Right cardiac atrium (tissue), 5 donors: ENCODE measurements around the gene MTA3. TPM values are rescaled to one million over a fixed set of nuclear protein-coding genes. Genes with fewer than 3 reads are reported as not detected.
"Not testable (repeated sequence)": the region's sequence is repeated elsewhere in the genome, so short reads cannot be mapped to it uniquely, and the experiment has no call there.

ENCODE experiments used
- ATAC-seq, 2 donors: fragments of 200-7000 bp; cut with Tn5 transposase; one replicate each; pipeline versions ENCODE4 v1.8.0 to v1.9.1; 2020; ENCODE audit warnings: moderate library complexity in 2 of 2, mild to moderate bottlenecking in 1 of 2
- DNase-seq, 3 donors: peaks; one replicate each; pipeline ENCODE4 v3.0.0-alpha.2; 2020
- H3K27ac ChIP-seq: one replicate; pipeline ENCODE4 v1.5.1; 2013; ENCODE audit warnings: mild to moderate bottlenecking, low read length, control low read depth, moderate library complexity
- H3K27me3 ChIP-seq: one replicate; pipeline ENCODE4 v1.6.1; 2013; ENCODE audit not compliant: control insufficient read depth, insufficient read depth
- H3K4me1 ChIP-seq: one replicate; pipeline ENCODE4 v1.6.1; 2013; ENCODE audit warnings: low read length; ENCODE audit not compliant: control insufficient read depth, insufficient read depth
- H3K4me3 ChIP-seq: one replicate; pipeline ENCODE4 v1.5.1; 2013; ENCODE audit warnings: low read length, control low read depth
- H3K9me3 ChIP-seq: one replicate; pipeline ENCODE4 v1.6.1; 2013; ENCODE audit warnings: low read length; ENCODE audit not compliant: control insufficient read depth
- WGBS: extraction: QIAGEN DNeasy Blood & Tissue Kit; methylation state at CpG from one replicate; pipeline ENCODE4 v1.1.7; 2013; 5-methylcytosine and 5-hydroxymethylcytosine counted together
- intact Hi-C, 4 donors: fragments of 100-400 bp; cut with DNase I; formaldehyde crosslinking; loops; one replicate each; pipeline versions ENCODE4 v1.11.0 to v1.14.0; 2022 to 2023
- polyA plus RNA-seq: library from polyadenylated mRNA; stranded (reverse); fragments of 200-250 nt; gene quantifications from one replicate; pipeline ENCODE4 v1.2.3, GENCODE V29; 2013
- total RNA-seq, 4 donors: library from RNA; stranded (reverse); fragmentation: NEBNext Ultra II Directional; extraction: Animal tissue kit (Norgen Biotek cat#: 25700); gene quantifications; one replicate each; pipeline ENCODE4 v1.2.1, GENCODE V29; 2021
- donor health status: healthy with polysubstance abuse.
- donor health status: DM: no; HTN: yes; CAD: no.
- donor health status: DM: no; HTN: no; CAD: no.
- donor health status: DM: no; HTN: yes; CAD: no; lungs with severe emphysema.
- donor health status: DM: yes; HTN: yes; CAD: no.

The MTA3 gene
- total and polyA plus RNA-seq, 5 donors = 24.6 to 31.0 (median 27.6) TPM

GRCh38 chr2:42711896-42712295 is 143.5 kb downstream of the MTA3 start:
- 97% methylated on average over 1 of the region's 1 CpG for WGBS
- no peak overlapping the region for H3K4me3 ChIP-seq
- DNase-seq (no peak), ATAC-seq (no peak)
- H3K4me1 ChIP-seq = no peaks in the 10 kb centered on the region
- no peaks in the 10 kb centered on the region for H3K27me3 ChIP-seq
- intact Hi-C loops = no loop called here
- no peaks in the 10 kb centered on the region for H3K9me3 ChIP-seq
- no peak overlapping the region for H3K27ac ChIP-seq

DNA sequence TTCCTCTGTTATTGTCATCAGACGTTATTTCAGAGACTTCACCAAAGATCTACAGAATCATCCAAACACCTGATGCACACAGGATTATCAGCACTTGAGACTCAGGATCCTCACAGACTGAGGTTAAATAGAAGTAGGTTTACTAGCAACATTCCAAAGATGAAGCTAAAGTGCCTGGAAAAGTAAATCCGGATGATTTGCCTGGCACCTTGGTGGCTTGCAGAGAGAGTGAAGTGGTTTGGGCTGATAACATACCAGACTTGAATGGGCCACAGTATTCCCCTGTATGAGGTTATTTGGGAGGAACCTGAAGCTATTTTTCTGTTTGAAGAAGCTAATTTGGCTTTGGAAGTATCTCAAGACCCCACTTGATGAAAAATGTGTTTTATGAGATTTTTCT is 144.5 kb downstream of the MTA3 start:
- Histone ChIP-seq H3K4me1 (no peaks in the 10 kb centered on the region), H3K27ac (no peak overlapping the region), H3K27me3 (no peaks in the 10 kb centered on the region), H3K9me3 (no peaks in the 10 kb centered on the region), H3K4me3 (no peak overlapping the region)
- DNase-seq (no peak), ATAC-seq (no peak)
- WGBS = 67% methylated on average over 2 of the region's 2 CpGs
- intact Hi-C loops = no loop called here

DNA sequence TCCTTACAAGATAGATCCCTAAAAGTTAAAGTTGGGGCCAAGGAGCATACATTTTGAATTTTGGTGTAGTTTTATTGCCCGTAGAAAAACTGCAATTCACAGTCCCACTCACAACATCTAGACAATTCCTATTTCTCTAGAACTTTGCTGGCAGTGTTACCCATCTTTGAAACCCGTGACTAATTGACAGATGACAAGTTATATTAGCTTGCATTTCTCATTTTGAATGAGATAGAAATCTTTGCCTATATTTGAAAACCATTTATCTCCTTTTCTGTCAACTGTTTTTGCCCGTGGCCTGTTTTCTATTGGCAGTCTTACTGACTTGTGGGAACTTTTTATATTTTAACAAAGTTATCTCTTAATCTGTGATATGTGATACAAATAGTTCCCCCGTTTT is 145.5 kb downstream of the MTA3 start:
- H3K4me3 ChIP-seq = no peak overlapping the region
- no peaks in the 10 kb centered on the region for H3K4me1 ChIP-seq
- no peak for DNase-seq
- 73% methylated on average over 4 of the region's 4 CpGs for WGBS
- intact Hi-C loops = no loop called here
- no peak for ATAC-seq
- no peak overlapping the region for H3K27ac ChIP-seq
- no peaks in the 10 kb centered on the region for H3K9me3 ChIP-seq
- no peaks in the 10 kb centered on the region for H3K27me3 ChIP-seq

GRCh38 chr2:42714686-42715085 is 146.3 kb downstream of the MTA3 start:
- Histone ChIP-seq H3K27ac (no peak overlapping the region), H3K9me3 (no peaks in the 10 kb centered on the region), H3K4me1 (no peaks in the 10 kb centered on the region), H3K4me3 (no peak overlapping the region), H3K27me3 (no peaks in the 10 kb centered on the region)
- ATAC-seq (no peak), DNase-seq (no peak)
- intact Hi-C loops = no loop called here
- WGBS = 94% methylated on average over 7 of the region's 7 CpGs

DNA sequence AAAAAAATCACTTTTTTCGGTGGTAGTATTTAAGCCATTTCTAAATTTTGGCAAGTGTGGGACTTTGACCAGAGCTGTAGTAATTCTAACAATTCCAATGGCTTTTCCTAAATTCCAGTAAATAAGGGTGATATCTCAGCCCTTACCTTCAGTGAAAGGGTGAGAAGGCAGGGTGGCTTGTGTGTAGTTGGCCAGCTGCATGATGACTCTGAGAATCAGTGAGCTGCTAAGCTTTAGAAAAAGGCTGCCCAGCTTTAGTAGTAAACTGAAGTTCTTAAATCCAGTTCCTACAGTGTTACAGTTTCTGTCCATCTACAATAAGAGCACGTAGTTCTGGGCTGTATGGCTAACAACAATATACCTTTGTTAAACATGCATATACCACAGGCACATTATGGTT is 153.5 kb downstream of the MTA3 start:
- H3K4me1 ChIP-seq = no peaks in the 10 kb centered on the region
- no peak overlapping the region for H3K4me3 ChIP-seq
- 74% methylated on average over 2 of the region's 2 CpGs for WGBS
- intact Hi-C loops = no loop called here
- no peaks in the 10 kb centered on the region for H3K27me3 ChIP-seq
- no peak overlapping the region for H3K27ac ChIP-seq
- DNase-seq (no peak), ATAC-seq (peak in 1 of 2 donors; percentile 9)
- H3K9me3 ChIP-seq = no peaks in the 10 kb centered on the region

GRCh38 chr2:42722320-42723190 is 154.1 kb downstream of the MTA3 start:
- peak; percentile 90 to 95 for ATAC-seq
- intact Hi-C loops = no loop called here
- WGBS = 48% methylated on average over 7 of the region's 7 CpGs
- Histone ChIP-seq H3K27ac (no peak overlapping the region), H3K4me1 (no peaks in the 10 kb centered on the region), H3K27me3 (no peaks in the 10 kb centered on the region), H3K4me3 (no peak overlapping the region), H3K9me3 (no peaks in the 10 kb centered on the region)
- DNase-seq = peak; percentile 55 to 80 (median 69)

GRCh38 chr2:42723465-42723864 is 155.0 kb downstream of the MTA3 start:
- Histone ChIP-seq H3K4me1 (no peaks in the 10 kb centered on the region), H3K4me3 (no peak overlapping the region), H3K27me3 (no peaks in the 10 kb centered on the region), H3K27ac (no peak overlapping the region), H3K9me3 (no peaks in the 10 kb centered on the region)
- intact Hi-C loops = no loop called here
- ATAC-seq = no peak
- no peak for DNase-seq

DNA sequence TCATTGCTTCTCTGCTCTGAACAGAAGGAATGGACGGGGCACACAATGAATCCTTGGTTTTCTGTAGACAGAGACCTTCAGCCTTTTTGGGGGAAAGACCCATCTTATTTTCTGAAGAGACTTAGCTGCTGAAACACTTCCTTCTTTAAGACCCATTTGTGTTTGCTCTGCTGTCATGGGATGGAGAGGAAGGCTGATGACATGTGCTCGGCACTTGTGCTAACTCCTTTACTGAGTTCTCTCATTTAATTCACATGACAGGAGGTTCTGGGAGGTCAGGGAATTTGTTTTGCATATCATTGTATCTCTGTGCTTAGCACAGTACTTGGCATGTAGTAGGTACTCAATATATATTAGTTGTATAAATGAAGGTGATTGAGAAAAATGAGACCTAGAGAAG is 156.5 kb downstream of the MTA3 start:
- H3K4me1 ChIP-seq = no peaks in the 10 kb centered on the region
- no peak overlapping the region for H3K27ac ChIP-seq
- ATAC-seq = no peak
- H3K4me3 ChIP-seq = no peak overlapping the region
- no peaks in the 10 kb centered on the region for H3K27me3 ChIP-seq
- intact Hi-C loops = no loop called here
- H3K9me3 ChIP-seq = no peaks in the 10 kb centered on the region
- DNase-seq = no peak
- 91% methylated on average over 2 of the region's 2 CpGs for WGBS

GRCh38 chr2:42725657-42726056 is 157.2 kb downstream of the MTA3 start:
- Histone ChIP-seq H3K27me3 (no peaks in the 10 kb centered on the region), H3K4me1 (no peaks in the 10 kb centered on the region), H3K9me3 (no peaks in the 10 kb centered on the region), H3K27ac (no peak overlapping the region), H3K4me3 (no peak overlapping the region)
- intact Hi-C loops = no loop called here
- DNase-seq = peak in 1 of 3 donors; percentile 33
- 87% methylated on average over 4 of the region's 4 CpGs for WGBS
- no peak for ATAC-seq

- Histone ChIP-seq H3K4me1 (no peaks in the 10 kb centered on the region), H3K27me3 (no peaks in the 10 kb centered on the region), H3K4me3 (no peak overlapping the region), H3K9me3 (no peaks in the 10 kb centered on the region), H3K27ac (no peak overlapping the region)
- intact Hi-C loops = no loop called here
- ATAC-seq (no peak), DNase-seq (no peak)
- 93% methylated on average over 2 of the region's 2 CpGs for WGBS
These were observed 158.2 kb downstream of the MTA3 start for GRCh38 chr2:42726680-42727079.

- H3K4me3 ChIP-seq, H3K27ac ChIP-seq, H3K4me1 ChIP-seq, H3K9me3 ChIP-seq, H3K27me3 ChIP-seq, intact Hi-C loops, ATAC-seq, DNase-seq: not testable (repeated sequence)
- WGBS = 95% methylated on average over 4 of the region's 4 CpGs
These were observed 162.9 kb downstream of the MTA3 start for GRCh38 chr2:42731316-42731715.

- no peaks in the 10 kb centered on the region for H3K9me3 ChIP-seq
- no peaks in the 10 kb centered on the region for H3K4me1 ChIP-seq
- WGBS = 96% methylated on average over 1 of the region's 1 CpG
- H3K27ac ChIP-seq = no peak overlapping the region
- H3K4me3 ChIP-seq = no peak overlapping the region
- no peak for DNase-seq
- intact Hi-C loops = no loop called here
- no peaks in the 10 kb centered on the region for H3K27me3 ChIP-seq
- no peak for ATAC-seq
These were observed 165.4 kb downstream of the MTA3 start for GRCh38 chr2:42733852-42734251.
